Stimulated activated CD4-positive, alpha-beta T cell treated with anti-CD3 and anti-CD28 coated beads, Interleukin-2, amount 100 ng/mL, for 4 hours (primary cell): Measurements from ENCODE around the gene APC2.

ENCODE experiments used
- DNase-seq: peaks from one replicate; pipeline ENCODE4 v3.0.0-alpha.2; 2020; ENCODE audit warnings: low read depth

APC2 gene

GRCh38 chr19:1446713-1447481 is 3.0 kb upstream of the APC2 start:
- no peak for DNase-seq

GRCh38 chr19:1447504-1447903 is 2.4 kb upstream of the APC2 start:
- DNase-seq, result no peak

DNA sequence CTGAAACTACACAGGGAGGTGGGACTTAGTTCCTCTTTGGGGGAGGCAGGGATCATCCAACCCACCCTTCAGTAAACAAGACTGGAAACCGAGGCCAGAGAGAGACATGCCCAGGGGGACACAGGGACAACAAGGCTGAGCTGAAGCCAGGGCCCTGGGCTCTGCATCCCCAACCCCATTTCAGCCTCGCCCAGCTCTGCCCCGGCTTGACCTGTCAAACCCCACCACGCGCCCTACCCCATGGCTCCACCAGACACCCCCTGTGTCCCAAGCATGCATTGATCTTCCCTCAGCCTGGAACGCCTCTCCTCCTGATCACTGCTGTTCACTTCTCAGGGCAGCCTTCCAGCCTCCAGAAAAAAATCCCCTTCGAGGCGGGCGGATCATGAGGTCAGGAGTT is 2.0 kb upstream of the APC2 start:
- no peak for DNase-seq

GRCh38 chr19:1450735-1451731 is 1.1 kb downstream of the APC2 start:
- no peak for DNase-seq

DNA sequence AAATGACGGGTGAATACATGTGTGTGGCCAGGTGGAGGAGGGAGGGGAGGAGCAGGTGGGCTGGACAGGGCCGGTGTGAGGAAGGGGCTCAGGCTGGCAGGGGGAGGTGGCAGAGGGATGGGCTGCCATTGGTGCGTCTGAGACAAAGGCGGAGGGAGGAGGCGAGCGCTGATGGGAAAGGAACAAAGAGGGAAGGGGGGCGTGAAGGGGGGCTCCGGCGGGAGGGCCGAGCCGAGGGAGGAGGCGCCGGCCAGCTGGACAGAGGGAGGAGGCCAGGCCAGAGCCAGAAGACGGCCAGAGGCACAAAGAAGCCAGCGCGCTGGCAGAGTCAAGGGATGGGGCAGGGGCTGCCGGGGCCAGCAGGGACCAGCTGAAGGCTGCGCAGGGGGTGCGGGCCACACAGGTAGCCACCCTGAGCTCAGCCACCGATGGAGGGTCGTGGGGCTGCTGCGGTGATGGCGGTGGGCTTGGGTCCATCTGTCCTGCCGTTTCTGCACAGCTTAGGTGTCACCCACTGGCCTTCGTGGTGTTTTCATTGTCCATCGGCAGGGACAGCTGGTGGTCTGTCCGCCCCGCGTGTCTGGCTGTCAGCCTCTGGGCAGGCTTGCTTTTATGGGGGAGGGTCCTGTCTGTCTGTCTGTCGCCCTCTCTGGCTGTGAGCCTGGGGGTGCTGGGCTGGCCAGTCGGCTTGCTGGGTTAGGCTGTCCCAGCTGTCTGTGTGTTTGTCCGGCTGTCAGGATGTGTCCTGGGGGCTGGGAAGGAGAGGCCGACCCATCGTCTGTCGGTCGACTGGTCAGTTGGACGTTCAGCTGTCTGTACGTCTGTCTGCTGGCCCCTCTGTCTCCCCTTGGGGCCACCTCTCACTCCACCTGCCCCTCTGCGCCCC is 2.2 kb downstream of the APC2 start:
- no peak for DNase-seq

- no peak for DNase-seq
Measured at GRCh38 chr19:1452802-1453524, 3.0 kb downstream of the APC2 start.

- no peak for DNase-seq
Measured at GRCh38 chr19:1453525-1454364, 3.8 kb downstream of the APC2 start.

GRCh38 chr19:1455002-1455335 is 5.0 kb downstream of the APC2 start:
- DNase-seq, result no peak

GRCh38 chr19:1455336-1456120 is 5.6 kb downstream of the APC2 start:
- no peak for DNase-seq

GRCh38 chr19:1456121-1456900 is 6.4 kb downstream of the APC2 start:
- DNase-seq, result no peak

DNA sequence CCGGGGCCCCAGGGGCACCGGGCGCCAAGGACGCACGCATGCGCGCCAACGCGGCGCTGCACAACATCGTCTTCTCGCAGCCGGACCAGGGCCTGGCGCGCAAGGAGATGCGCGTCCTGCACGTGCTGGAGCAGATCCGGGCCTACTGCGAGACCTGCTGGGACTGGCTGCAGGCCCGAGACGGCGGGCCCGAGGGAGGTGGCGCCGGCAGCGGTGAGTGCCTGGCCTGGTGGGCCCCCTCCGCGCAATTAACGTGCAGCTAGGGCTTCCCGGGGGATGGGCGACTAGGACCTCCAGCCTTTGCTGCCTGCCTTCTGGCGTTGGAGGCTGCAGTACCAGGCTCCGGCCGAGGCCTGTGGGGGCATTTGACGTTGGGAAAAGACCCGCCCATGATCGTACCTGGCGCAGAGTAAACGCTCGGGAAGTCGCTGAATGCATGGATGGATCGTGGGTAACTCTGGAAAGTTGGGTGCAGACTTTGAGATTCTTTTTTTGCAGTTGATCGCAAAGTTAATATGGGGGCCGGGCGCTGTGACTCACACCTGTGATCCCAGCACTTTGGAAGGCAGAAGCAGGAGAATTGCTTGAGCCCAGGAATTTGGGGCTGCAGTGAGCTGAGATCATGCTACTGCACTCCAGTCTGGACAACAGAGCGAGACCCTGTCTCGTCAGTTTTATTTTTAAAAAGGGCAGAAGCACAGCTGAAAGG is 7.3 kb downstream of the APC2 start:
- DNase-seq, result no peak

GRCh38 chr19:1457892-1458291 is 8.0 kb downstream of the APC2 start:
- no peak for DNase-seq

DNA sequence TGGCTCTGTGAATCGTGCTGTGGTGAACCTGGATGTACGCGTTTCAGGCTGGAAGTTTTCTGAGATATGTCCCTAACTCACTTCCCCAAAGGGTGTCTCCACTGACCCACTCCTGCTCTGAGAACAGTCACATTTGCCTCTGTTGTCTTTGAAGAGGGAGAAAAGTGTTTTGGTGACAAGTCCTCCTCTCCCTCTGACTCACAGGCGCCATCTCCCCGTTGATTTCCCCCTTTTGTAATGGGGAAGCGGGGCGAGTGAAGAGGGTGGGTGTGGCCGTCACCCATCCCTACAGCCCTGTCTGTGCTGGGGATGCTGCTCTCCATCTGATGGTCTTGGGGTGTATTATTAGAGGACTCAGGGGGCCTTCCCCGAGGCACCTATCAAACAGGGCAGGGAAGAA is 9.6 kb downstream of the APC2 start:
- DNase-seq, result no peak

DNA sequence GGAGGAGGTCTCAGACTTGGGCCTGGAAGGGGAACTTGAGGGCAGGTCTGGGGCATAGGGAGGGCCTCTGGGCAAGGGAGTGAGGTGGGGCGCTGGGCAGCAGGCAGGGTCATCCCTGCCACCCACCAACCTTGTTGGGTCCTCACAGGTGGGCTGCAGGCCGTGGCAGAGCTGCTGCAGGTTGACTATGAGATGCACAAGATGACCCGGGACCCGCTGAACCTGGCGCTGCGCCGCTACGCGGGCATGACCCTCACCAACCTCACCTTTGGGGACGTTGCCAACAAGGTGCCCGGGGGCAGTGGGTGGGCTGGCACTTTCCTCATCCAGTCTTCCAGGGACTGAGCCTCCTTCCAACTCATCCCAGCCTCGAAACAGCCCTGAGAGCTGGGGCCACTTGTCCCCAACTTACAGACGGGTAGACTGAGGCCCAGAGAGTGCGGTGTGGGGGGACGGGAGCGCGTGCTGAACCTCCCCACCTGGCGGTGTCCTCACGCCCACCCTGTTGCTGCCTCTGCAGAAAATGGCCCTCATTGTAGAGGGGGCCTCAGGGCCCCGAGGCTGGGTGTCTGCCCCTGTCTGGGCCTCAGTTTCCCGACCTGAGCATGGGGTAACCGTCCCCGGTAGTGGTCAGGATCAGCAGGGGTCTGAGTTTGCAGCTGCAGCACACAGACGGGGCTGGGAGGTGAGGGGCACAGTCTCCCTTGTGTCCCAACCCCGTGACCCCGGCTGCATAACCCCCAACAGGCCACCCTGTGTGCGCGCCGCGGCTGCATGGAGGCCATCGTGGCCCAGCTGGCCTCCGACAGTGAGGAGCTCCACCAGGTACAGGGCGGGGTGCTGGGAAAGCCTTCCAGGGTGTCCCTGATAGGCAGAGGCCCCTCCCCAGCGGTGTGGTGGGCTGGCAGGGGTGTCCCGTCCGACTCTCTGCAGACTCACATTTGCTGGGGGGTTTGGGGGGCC is 10.4 kb downstream of the APC2 start:
- DNase-seq, result no peak

DNA sequence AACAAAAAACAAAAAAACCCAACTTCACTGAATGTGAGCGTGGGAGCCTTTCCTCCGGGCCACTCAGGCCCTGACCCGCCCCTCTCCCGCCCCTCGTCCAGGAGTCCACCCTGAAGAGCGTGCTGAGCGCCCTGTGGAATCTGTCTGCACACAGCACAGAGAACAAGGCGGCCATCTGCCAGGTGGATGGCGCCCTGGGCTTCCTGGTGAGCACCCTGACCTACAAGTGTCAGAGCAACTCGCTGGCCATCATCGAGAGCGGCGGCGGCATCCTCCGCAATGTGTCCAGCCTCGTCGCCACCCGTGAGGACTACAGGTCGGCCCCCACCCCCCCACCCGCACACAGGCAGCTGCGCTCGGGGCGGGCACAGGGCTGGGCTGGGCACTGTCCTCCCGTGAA is 11.9 kb downstream of the APC2 start:
- DNase-seq, result no peak

- DNase-seq, result no peak
Measured at GRCh38 chr19:1465191-1466016, 15.5 kb downstream of the APC2 start.
